K562 (cell line): ENCODE data around the gene PSMC3IP. TPM values are rescaled to one million over a fixed set of nuclear protein-coding genes. Genes with fewer than 3 reads are reported as not detected.
A peak's percentile ranks its signal among the peaks of the same experiment; 100 is the strongest.

Experiments
- ADNP ChIP-seq: fragments of 200-800 bp; sonication (Bioruptor generic); IDR thresholded peaks from 2 replicates; pipeline ENCODE4 v1.6.1; 2016; ENCODE audit warnings: missing genetic modification characterization, missing compliant biosample characterization
- CXXC5 ChIP-seq: fragments of 250-450 bp; sonication (Bioruptor Pico); IDR thresholded peaks from 2 replicates; pipeline ENCODE4 v1.8.0; 2022; ENCODE audit warnings: inconsistent platforms, mild to moderate bottlenecking, moderate library complexity
- KLF10 ChIP-seq: fragments of 250-450 bp; sonication (Bioruptor Pico); IDR thresholded peaks from 2 replicates; pipeline ENCODE4 v1.6.1; 2021; ENCODE audit warnings: matching md5 sums
- MCM3 ChIP-seq: fragments of 450-650 bp; IDR thresholded peaks from 2 replicates; pipeline ENCODE4 v1.6.1; 2016
- MED1 ChIP-seq: sonication (generic); formaldehyde crosslinking; IDR thresholded peaks from 2 replicates; pipeline ENCODE4 v1.8.1; 2023; ENCODE audit warnings: missing genetic modification reagents, borderline replicate concordance
- NFE2 ChIP-seq: IDR thresholded peaks from 2 replicates; pipeline ENCODE4 v1.6.1; 2014; ENCODE audit warnings: antibody characterized with exemption, low read depth
- NFXL1 ChIP-seq: fragments of 450-650 bp; formaldehyde crosslinking; IDR thresholded peaks from 2 replicates; pipeline ENCODE4 v1.4.0; 2021; ENCODE audit warnings: mild to moderate bottlenecking
- POLR2AphosphoS5 ChIP-seq: IDR thresholded peaks from 2 replicates; pipeline ENCODE4 v1.6.1; 2011; ENCODE audit warnings: mild to moderate bottlenecking, low read depth, low read length, moderate library complexity; ENCODE audit not compliant: control insufficient read depth, insufficient read depth
- RCOR1 ChIP-seq, 2 experiments: IDR thresholded peaks; 2 replicates each; pipeline ENCODE4 v1.6.1; 2012; ENCODE audit warnings: low read depth in 2 of 2, low read length in 2 of 2, borderline replicate concordance in 1 of 2, improper control_type of control experiment in 1 of 2
- SAP30 ChIP-seq: fragments of 200-600 bp; sonication (generic); IDR thresholded peaks from 2 replicates; pipeline ENCODE4 v1.6.1; 2012; ENCODE audit warnings: borderline replicate concordance, low read depth, mild to moderate bottlenecking, moderate library complexity, low read length, control low read depth, inconsistent platforms; ENCODE audit not compliant: insufficient read depth, poor library complexity, severe bottlenecking
- SIN3B ChIP-seq: fragments of 450-650 bp; IDR thresholded peaks from 2 replicates; pipeline ENCODE4 v1.6.1; 2017; ENCODE audit warnings: low read depth, mild to moderate bottlenecking, moderate library complexity
- SMAD3 ChIP-seq: fragments of 450-650 bp; formaldehyde crosslinking; conservative IDR thresholded peaks from 2 replicates; pipeline ENCODE4 v1.4.0; 2020; ENCODE audit warnings: mild to moderate bottlenecking
- SMC3 ChIP-seq: conservative IDR thresholded peaks from 2 replicates; pipeline ENCODE4 v1.6.1; 2011; ENCODE audit warnings: low read depth, low read length, improper control_type of control experiment; ENCODE audit not compliant: insufficient read depth
- ZFP1 ChIP-seq: fragments of 450-650 bp; formaldehyde crosslinking; IDR thresholded peaks from 2 replicates; pipeline ENCODE4 v1.4.0; 2020; ENCODE audit warnings: mild to moderate bottlenecking, mixed read lengths
- ZNF175 ChIP-seq: fragments of 200-800 bp; sonication (Bioruptor generic); IDR thresholded peaks from 2 replicates; pipeline ENCODE4 v1.6.1; 2016; ENCODE audit warnings: low read depth, mild to moderate bottlenecking, missing genetic modification characterization, missing compliant biosample characterization
- ZNF3 ChIP-seq: fragments of 250-450 bp; sonication (Bioruptor Pico); IDR thresholded peaks from 2 replicates; pipeline ENCODE4 v1.5.0; 2021; ENCODE audit warnings: mild to moderate bottlenecking, moderate library complexity
- ZNF431 ChIP-seq: sonication (generic); formaldehyde crosslinking; IDR thresholded peaks from 2 replicates; pipeline ENCODE4 v1.8.0; 2022; ENCODE audit warnings: mild to moderate bottlenecking, missing genetic modification reagents
- ZNF609 ChIP-seq: sonication (generic); formaldehyde crosslinking; IDR thresholded peaks from 2 replicates; pipeline ENCODE4 v1.8.1; 2023; ENCODE audit warnings: missing genetic modification reagents, mild to moderate bottlenecking, borderline replicate concordance
- ZNF644 ChIP-seq: fragments of 200-800 bp; sonication (Bioruptor generic); IDR thresholded peaks from 2 replicates; pipeline ENCODE4 v1.6.1; 2016; ENCODE audit warnings: low read depth, missing genetic modification characterization, missing compliant biosample characterization
- ZNF717 ChIP-seq: fragments of 250-450 bp; sonication (Bioruptor Pico); IDR thresholded peaks from 2 replicates; pipeline ENCODE4 v1.5.0; 2021
- polyA plus RNA-seq, 8 experiments: library from polyadenylated mRNA; depleted of rRNA in 4 of 8; stranded (reverse) in 5 of 8; unstranded in 3 of 8; fragments of >200 nt; fragmentation: Nextera tagmentation in 2 of 8; fragmentation: Illumina TruSeq in 1 of 8; extraction: Ambion mirVana in 2 of 8; extraction: Trizol in 1 of 8; gene quantifications; 2 replicates each; pipeline versions ENCODE4 v1.2.1 to v1.2.3, GENCODE V29; 2011 to 2014; ENCODE audit warnings: inconsistent platforms in 1 of 8, missing spikeins in 1 of 8
- total RNA-seq, 7 experiments: library from RNA; depleted of rRNA in 6 of 7; stranded (reverse); fragments of >200 nt in 6 of 7; fragmentation: Illumina TruSeq in 2 of 7; extraction: Trizol in 2 of 7; gene quantifications; 2 replicates each; pipeline versions ENCODE4 v1.2.1 to v1.2.3, GENCODE V29; 2011 to 2021; ENCODE audit warnings: low replicate concordance in 1 of 7
- TF ChIP-seq, protein P1 (sequence below), 2 experiments: fragments of 450-650 bp in 1 of 2; sonication (generic) in 1 of 2; formaldehyde crosslinking; conservative IDR thresholded peaks; 2 replicates each; pipeline versions ENCODE4 v1.4.0 to v1.8.1; 2020 to 2022; ENCODE audit warnings: mild to moderate bottlenecking in 1 of 2, missing genetic modification reagents in 1 of 2
- TF ChIP-seq, protein P2 (sequence below): fragments of 250-450 bp; sonication (Bioruptor Pico); IDR thresholded peaks from 2 replicates; pipeline ENCODE4 v1.4.0; 2020

Gene PSMC3IP
- total and polyA plus RNA-seq, 9 of the 15 experiments (the other 6 are each of a cell fraction or from before 2014, with no cell fraction given) = 13.8 to 65.6 (median 32.8) TPM

- TF ChIP-seq ZNF644 = no peak
- no peak for TF ChIP-seq SAP30
- TF ChIP-seq NFXL1 (CRISPR knock-in tag) = no peak
- TF ChIP-seq SMC3 = no peak
- 0 out of 2 replicates have a peak, but pooled peaks have one; percentile 84 for TF ChIP-seq ZNF175 (CRISPR knock-in tag)
- TF ChIP-seq SIN3B = no peak
- TF ChIP-seq ZNF431 (CRISPR knock-in tag) = no peak
- no peak; the same call in 1 of the 2 replicates for TF ChIP-seq SMAD3 (CRISPR knock-in tag)
- TF ChIP-seq ZFP1 = no peak
- no peak for TF ChIP-seq MCM3
- TF ChIP-seq RCOR1 (IDR thresholded peaks at IDR 0.05; ENCODE audit: borderline replicate concordance in 1 of 2, low read depth in 2 of 2, low read length in 2 of 2) = peak; percentile 40 to 78; a peak in 3 of 4 replicates
- TF ChIP-seq CXXC5 (CRISPR knock-in tag) = peak; percentile 69
- peak; percentile 80 for TF ChIP-seq NFE2
- TF ChIP-seq MED1 = no peak
- TF ChIP-seq ADNP (tag) = peak; percentile 65
- TF ChIP-seq ZNF609 = no peak
- no peak for TF ChIP-seq KLF10
- TF ChIP-seq POLR2AphosphoS5 = peak; percentile 90
- TF ChIP-seq, protein P1, sequence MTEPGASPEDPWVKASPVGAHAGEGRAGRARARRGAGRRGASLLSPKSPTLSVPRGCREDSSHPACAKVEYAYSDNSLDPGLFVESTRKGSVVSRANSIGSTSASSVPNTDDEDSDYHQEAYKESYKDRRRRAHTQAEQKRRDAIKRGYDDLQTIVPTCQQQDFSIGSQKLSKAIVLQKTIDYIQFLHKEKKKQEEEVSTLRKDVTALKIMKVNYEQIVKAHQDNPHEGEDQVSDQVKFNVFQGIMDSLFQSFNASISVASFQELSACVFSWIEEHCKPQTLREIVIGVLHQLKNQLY (CRISPR knock-in tag; conservative IDR thresholded peaks at IDR 0.05) = no peak
- TF ChIP-seq ZNF717 (CRISPR knock-in tag) = no peak
- TF ChIP-seq ZNF3 = no peak
- TF ChIP-seq, protein P2, sequence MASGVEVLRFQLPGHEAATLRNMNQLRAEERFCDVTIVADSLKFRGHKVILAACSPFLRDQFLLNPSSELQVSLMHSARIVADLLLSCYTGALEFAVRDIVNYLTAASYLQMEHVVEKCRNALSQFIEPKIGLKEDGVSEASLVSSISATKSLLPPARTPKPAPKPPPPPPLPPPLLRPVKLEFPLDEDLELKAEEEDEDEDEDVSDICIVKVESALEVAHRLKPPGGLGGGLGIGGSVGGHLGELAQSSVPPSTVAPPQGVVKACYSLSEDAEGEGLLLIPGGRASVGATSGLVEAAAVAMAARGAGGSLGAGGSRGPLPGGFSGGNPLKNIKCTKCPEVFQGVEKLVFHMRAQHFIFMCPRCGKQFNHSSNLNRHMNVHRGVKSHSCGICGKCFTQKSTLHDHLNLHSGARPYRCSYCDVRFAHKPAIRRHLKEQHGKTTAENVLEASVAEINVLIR (CRISPR knock-in tag) = 0 out of 2 replicates have a peak, but pooled peaks have one; percentile 9
Measured at GRCh38 chr17:42623732-42624596, 46.4 kb upstream of the PSMC3IP start (continued).
